ENCODE results near the gene ZMAT3.

DNA sequence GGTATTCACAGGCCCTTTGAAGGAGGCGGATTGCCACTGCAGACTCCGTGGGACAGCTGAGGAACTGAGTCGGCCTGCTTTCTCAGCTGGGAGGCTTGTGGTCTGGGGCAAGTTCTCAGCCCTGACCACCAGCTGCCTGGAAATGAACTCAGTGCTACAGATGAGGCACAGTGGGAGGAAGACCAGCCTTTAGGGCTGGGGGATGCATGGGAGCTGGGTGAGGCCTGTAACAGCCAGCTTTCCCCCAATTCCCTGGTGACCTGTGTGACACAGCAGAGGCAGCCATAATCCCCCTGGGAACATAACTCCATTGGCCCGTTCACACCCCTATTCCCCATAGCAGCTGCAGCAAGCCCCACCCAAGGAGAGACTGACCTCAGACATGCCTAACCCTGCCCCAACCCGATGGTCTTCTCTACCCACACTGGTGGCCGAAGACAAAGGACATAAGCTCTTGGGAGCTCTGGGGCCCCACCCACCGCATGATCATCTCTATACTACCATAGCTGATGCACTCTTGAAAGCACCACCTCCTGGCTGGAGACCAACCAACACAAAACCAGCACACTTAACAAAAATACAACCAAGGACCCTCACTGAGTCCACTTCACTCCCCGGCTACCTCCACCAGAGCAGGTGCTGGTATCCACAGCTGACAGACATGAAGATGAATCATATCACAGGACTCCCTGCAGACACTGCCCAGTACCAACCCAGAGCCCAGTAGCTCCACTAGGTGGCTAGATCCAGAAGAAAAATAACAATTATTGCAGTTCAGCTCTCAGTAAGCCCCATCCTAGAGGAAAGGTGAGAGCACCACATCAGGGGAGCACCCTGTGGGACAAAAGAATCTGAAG is 24.9 kb downstream of the ZMAT3 start:
- TF ChIP-seq CTCF (IDR thresholded peaks at IDR 0.05) (no peak), ZFX (IDR thresholded peaks at IDR 0.05; ENCODE audit: borderline replicate concordance) (no peak)
